Measurements from ENCODE around the gene TMPRSS5.
"Not testable (repeated sequence)": the region's sequence is repeated elsewhere in the genome, so short reads cannot be mapped to it uniquely, and the experiment has no call there.

Gene TMPRSS5

DNA sequence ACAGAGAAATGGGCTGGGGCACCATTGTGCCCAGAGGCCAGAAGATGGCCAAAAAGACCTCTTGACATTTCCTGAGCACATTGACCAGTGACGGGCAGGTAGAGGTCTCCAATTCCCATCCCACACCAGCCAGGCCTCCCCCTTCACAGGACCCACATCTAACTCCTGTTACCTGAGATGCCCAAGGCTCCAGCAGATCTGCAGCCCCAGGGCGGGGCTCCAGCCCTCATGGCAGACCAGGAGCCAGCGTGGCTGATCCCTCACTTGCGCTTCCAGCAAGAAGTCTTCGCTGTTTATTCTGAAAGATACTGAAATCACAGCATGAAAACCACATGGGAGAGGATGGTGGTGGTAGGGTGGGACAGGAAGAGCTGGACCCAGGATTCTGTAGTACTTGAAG is 9.0 kb downstream of the TMPRSS5 start:
- DNase-seq, result no peak

GRCh38 chr11:113695207-113695606 is 10.9 kb downstream of the TMPRSS5 start:
- no peak for DNase-seq

- DNase-seq, result no peak
Observed at GRCh38 chr11:113694390-113694789, 11.7 kb downstream of the TMPRSS5 start.

DNA sequence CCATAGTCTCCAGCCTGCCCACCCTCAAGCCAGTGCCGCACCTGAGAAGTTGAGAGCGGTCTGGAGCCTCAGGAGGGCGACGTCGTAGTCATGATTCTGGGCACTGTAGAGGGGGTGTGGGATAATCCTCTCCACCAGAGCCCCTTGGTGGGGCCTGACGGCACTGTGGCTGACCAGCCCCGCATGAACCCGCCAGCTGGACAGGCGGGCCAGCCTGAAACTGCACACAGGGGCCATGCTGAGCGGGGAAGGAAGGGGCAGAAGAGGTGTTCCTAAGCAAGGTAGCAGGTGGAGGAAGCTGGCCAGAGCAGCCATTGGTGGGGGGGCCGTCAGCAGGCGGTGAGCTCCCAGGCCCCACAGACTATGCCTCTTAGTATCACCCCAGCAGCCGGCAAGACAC is 13.1 kb downstream of the TMPRSS5 start:
- DNase-seq, result no peak

GRCh38 chr11:113690619-113691569 is 15.2 kb downstream of the TMPRSS5 start:
- no peak for DNase-seq

DNA sequence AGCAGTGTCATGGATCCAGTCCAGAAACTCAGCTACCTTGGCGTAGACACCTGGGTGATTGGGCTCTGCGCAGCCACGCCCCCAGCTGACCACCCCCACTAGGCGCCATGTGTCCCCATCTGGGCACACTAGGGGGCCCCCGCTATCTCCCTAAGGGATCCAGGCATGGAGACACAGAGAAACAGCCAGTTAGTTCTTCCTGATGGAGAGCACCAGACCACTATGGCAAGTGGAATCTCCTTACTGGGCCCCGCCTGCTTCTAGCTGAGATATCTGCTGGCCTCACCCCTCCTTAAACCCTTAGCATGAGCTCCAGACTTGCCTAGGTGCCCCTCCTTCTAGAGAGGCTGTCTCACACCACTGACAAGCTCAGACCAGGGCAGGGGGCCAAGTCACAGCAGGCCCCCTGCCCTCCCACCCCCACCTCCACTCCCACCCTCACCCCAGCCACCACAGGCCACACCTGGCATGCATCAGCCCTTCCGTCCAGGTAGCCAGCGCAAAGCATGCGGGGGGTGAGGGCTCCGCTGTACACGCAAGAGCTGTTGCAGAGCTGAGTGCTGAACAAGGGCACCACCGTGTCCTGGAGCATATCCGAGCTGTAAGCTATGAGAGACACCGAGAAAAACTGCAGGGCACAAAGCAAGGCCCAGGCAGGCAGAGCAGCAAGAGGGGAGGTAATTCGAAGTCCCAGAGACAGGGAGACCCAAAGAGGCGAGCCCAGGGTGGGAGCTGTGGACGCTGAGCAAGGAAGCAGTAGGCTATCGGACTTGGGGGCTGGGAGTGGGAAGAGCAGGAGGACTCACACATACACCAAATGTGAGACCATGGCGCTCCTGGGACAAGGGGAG is 16.1 kb downstream of the TMPRSS5 start:
- no peak for DNase-seq

GRCh38 chr11:113685654-113686359 is 20.3 kb downstream of the TMPRSS5 start:
- DNase-seq, result no peak

DNA sequence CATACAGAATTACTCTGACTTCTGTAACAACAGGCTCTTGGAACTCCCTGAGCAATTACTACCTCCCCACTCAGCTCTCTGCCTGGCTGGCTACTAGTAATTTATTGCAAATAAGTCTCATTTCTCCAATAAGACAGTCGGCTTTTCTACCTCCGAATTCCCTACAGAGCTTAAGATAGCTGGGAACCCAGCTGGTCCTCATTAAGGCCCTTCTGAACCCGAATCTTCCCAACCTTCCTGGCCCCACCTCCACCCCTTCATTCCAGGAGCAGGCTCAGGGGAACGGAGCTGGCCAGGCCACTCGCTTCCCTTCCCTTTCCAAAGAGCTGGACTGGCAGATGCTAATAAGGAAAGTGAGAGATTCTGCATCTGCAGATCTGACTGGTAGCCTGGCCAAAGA is 21.6 kb downstream of the TMPRSS5 start:
- no peak for DNase-seq

GRCh38 chr11:113683481-113684046 is 22.5 kb downstream of the TMPRSS5 start:
- no peak for DNase-seq

- no peak for DNase-seq
Observed at GRCh38 chr11:113681711-113682413, 24.2 kb downstream of the TMPRSS5 start.

- DNase-seq, result no peak
Observed at GRCh38 chr11:113681282-113681681, 24.8 kb downstream of the TMPRSS5 start.

DNA sequence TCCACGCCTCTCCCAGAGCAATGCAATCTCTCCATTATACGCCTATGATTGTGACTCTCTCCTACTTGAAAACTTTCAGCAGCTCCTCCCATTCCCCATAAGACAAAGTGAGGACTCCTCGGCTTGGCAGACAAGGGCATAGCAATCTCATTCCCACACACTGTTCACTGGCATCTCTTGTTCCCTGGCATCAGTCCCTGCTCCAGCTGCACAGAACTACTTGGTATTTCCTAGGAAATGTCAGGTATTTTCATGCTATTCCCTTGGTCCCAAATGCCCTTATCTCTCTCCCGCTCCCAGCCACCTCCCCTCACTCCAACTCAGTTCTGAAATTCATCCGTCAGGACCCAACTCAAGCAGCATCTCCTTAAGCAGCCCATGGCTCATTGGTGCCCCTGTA is 28.4 kb downstream of the TMPRSS5 start:
- DNase-seq, result no peak

- no peak for DNase-seq
Observed at GRCh38 chr11:113675565-113675964, 30.5 kb downstream of the TMPRSS5 start.

GRCh38 chr11:113675003-113675561 is 31.0 kb downstream of the TMPRSS5 start:
- no peak for DNase-seq

DNA sequence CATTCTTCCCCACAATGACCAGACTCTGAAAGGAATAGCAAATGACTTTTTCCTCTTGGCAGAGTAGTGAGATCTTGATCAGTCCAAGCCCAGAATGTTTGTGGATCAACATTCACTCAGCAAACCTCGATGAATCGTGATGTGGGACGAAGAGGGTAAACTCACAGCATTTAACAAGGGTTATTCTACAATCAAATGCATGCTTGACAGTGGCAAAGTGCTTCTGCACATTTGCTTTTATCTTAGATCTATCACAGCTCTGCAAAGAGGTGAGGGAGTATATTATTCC is 31.8 kb downstream of the TMPRSS5 start:
- DNase-seq, result no peak

GRCh38 chr11:113673550-113674396 is 32.3 kb downstream of the TMPRSS5 start:
- DNase-seq, result no peak

DNA sequence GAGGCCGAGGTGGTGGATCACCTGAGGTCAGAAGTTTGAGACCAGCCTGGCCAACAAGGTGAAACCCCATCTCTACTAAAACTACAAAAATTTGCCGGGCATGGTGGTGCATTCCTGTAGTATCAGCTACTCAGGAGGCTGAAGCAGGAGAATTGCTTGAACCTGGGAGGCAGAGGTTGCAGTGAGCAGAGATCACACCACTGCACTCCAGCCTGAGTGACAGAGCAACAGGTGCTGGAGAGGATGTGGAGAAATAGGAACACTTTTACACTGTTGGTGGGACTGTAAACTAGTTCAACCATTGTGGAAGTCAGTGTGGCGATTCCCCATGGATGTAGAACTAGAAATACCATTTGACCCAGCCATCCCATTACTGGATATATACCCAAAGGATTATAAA is 34.2 kb downstream of the TMPRSS5 start:
- DNase-seq, result not testable (repeated sequence)

DNA sequence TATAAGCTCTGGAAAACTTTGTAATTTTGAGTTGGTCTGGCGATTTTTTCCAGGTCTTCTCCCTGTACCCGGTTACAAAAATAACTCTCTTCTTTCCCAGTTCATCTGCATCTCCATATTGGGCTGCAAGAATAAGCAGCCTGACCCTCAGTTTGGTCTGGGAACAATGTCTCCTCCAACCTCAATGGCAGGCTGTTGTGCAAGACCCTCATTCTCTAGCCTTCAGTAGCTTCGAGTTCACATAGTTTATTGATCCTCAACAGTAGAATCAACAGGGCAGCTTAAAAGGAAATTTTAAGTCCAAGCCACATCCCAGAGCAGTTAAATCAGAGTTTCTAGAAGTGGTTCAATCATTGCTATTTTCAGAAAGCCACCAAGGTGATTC is 35.3 kb downstream of the TMPRSS5 start:
- no peak for DNase-seq

- DNase-seq, result no peak
Observed at GRCh38 chr11:113670149-113670830, 35.8 kb downstream of the TMPRSS5 start.

DNA sequence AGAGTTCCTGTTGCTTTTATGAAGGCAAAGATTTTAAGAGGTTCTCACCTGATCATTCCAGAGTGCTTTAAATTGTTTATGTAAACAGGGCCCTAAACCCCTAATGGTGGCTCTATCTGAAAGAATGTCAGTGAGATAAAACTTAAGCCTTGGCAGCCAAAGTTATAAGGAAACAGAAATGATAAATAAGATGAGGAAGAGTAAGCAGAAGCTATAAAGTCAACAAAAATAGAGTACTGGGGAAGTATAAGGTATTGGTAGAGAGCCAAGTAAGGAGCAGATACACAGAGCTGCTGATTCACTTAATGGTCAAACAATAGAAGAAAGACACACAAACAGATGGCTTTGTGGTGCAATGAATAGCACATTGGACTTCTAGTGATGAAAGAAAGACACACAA is 37.9 kb downstream of the TMPRSS5 start:
- no peak for DNase-seq

- no peak for DNase-seq
Observed at GRCh38 chr11:113667801-113668200, 38.3 kb downstream of the TMPRSS5 start.

Data from CD4-positive, alpha-beta T cell treated with Interleukin-10 for 1 hour (primary cell).